ENCODE data around the gene CACNA1S.

- TF ChIP-seq CTCF (IDR thresholded peaks at IDR 0.05; ENCODE audit: low read depth, low read length) (no peak), MAX (IDR thresholded peaks at IDR 0.05; ENCODE audit: low read depth, low read length) (no peak)
Observed at GRCh38 chr1:201153474-201154388, 41.5 kb upstream of the CACNA1S start.

Measured in NB4 (cell line).